HG03039 (cell line): ENCODE measurements around the gene TMCC3.
A peak's percentile ranks its signal among the peaks of the same experiment; 100 is the strongest.
"Not testable (repeated sequence)": the region's sequence is repeated elsewhere in the genome, so short reads cannot be mapped to it uniquely, and the experiment has no call there.

Experiments used
- ATAC-seq: cut with Tn5 transposase; IDR thresholded peaks from one replicate; pipeline ENCODE4 v1.9.1; 2021; ENCODE audit warnings: mild to moderate bottlenecking, moderate library complexity; ENCODE audit not compliant: unreplicated experiment

Gene TMCC3

GRCh38 chr12:94637390-94638113 lies 12.8 kb downstream of the TMCC3 start:
- no peak for ATAC-seq

- ATAC-seq: no peak
These were observed 13.8 kb downstream of the TMCC3 start for GRCh38 chr12:94636462-94637085.

- ATAC-seq: no peak
These were observed 15.6 kb downstream of the TMCC3 start for GRCh38 chr12:94634717-94635116.

- no peak for ATAC-seq
These were observed 17.0 kb downstream of the TMCC3 start for GRCh38 chr12:94633401-94633800.

GRCh38 chr12:94631058-94631457 lies 19.3 kb downstream of the TMCC3 start:
- no peak for ATAC-seq

- no peak for ATAC-seq
These were observed 21.4 kb downstream of the TMCC3 start for GRCh38 chr12:94628819-94629472.

- ATAC-seq: no peak
These were observed 22.0 kb downstream of the TMCC3 start for GRCh38 chr12:94628369-94628768.

GRCh38 chr12:94625531-94625930 lies 24.8 kb downstream of the TMCC3 start:
- no peak for ATAC-seq

- no peak for ATAC-seq
These were observed 27.0 kb downstream of the TMCC3 start for GRCh38 chr12:94623161-94623920.

GRCh38 chr12:94622475-94622874 lies 27.9 kb downstream of the TMCC3 start:
- ATAC-seq: no peak

- ATAC-seq: peak; percentile 98
These were observed 28.5 kb downstream of the TMCC3 start for GRCh38 chr12:94621662-94622359.

- no peak for ATAC-seq
These were observed 29.7 kb downstream of the TMCC3 start for GRCh38 chr12:94620621-94621020.

GRCh38 chr12:94618995-94619695 lies 31.2 kb downstream of the TMCC3 start:
- ATAC-seq: no peak

GRCh38 chr12:94617101-94617500 lies 33.3 kb downstream of the TMCC3 start:
- ATAC-seq: no peak

GRCh38 chr12:94616203-94616729 lies 34.1 kb downstream of the TMCC3 start:
- ATAC-seq: no peak

GRCh38 chr12:94615260-94616181 lies 34.8 kb downstream of the TMCC3 start:
- no peak for ATAC-seq

- no peak for ATAC-seq
These were observed 36.1 kb downstream of the TMCC3 start for GRCh38 chr12:94614288-94614721.

GRCh38 chr12:94609917-94610443 lies 40.4 kb downstream of the TMCC3 start:
- no peak for ATAC-seq

- not testable (repeated sequence) for ATAC-seq
These were observed 43.5 kb downstream of the TMCC3 start for GRCh38 chr12:94606810-94607209.
